Breast epithelium (tissue), 3 donors: ENCODE measurements around the gene YIPF6.

Source experiments
- CTCF ChIP-seq, 3 donors: fragments of 450-650 bp; IDR thresholded peaks; one replicate each; pipeline ENCODE4 v1.5.1; 2016 to 2017; ENCODE audit warnings: antibody characterized with exemption in 3 of 3, mild to moderate bottlenecking in 3 of 3, moderate library complexity in 3 of 3
- POLR2A ChIP-seq: fragments of 450-650 bp; IDR thresholded peaks from one replicate; pipeline ENCODE4 v1.6.1; 2016; ENCODE audit warnings: antibody characterized with exemption, mild to moderate bottlenecking, moderate library complexity

GRCh38 chrX:68488657-68489056, 10.2 kb upstream of the YIPF6 start:
- TF ChIP-seq POLR2A: no peak
- no peak for TF ChIP-seq CTCF (IDR thresholded peaks at IDR 0.05)
